ENCODE data around the gene MMD.

- TF ChIP-seq POLR2A (IDR thresholded peaks at IDR 0.05), result no peak
- TF ChIP-seq, protein P1, sequence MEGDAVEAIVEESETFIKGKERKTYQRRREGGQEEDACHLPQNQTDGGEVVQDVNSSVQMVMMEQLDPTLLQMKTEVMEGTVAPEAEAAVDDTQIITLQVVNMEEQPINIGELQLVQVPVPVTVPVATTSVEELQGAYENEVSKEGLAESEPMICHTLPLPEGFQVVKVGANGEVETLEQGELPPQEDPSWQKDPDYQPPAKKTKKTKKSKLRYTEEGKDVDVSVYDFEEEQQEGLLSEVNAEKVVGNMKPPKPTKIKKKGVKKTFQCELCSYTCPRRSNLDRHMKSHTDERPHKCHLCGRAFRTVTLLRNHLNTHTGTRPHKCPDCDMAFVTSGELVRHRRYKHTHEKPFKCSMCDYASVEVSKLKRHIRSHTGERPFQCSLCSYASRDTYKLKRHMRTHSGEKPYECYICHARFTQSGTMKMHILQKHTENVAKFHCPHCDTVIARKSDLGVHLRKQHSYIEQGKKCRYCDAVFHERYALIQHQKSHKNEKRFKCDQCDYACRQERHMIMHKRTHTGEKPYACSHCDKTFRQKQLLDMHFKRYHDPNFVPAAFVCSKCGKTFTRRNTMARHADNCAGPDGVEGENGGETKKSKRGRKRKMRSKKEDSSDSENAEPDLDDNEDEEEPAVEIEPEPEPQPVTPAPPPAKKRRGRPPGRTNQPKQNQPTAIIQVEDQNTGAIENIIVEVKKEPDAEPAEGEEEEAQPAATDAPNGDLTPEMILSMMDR (IDR thresholded peaks at IDR 0.05 in 4 of 5, conservative IDR thresholded peaks at IDR 0.05 in 1 of 5), result peak; percentile 47 to 75 (median 57)
These were observed 65.0 kb downstream of the MMD start for GRCh38 chr17:55356434-55357328.
